ENCODE measurements around the gene SOX6.

DNA sequence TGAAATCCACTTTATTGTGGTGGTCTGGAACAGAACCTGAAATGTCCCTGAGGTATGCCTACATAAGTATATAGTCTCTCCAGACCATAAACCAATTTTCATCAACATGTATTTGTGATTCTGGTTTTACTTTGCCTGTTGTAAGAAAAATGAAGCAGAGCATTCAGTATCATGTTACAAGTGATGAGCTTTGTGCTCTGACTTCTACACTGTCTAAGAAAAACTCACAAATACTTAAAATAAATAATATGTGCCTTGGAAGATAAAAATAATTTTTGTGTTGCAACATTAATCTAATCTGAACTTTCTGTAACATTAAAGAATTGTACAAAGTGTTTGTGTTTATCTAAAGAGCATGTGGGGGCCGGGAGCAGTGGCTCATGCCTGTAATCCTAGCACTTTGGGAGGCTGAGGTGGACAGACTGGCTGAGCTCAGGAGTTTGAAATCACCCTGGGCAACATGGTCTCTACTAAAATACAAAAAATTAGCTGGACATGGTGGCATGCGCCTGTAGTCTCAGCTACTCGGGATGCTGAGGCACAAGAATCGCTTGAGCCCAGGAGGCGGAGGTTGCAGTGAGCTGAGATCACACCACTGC lies 219.5 kb downstream of the SOX6 start:
- TF ChIP-seq RAD21 (IDR thresholded peaks at IDR 0.05; ENCODE audit: low read length) (no peak), CTCF (IDR thresholded peaks at IDR 0.05) (no peak), CHD2 (IDR thresholded peaks at IDR 0.05; ENCODE audit: low read length, partially characterized antibody) (no peak), SMC3 (IDR thresholded peaks at IDR 0.05; ENCODE audit: low read depth, low read length) (no peak), PBX3 (IDR thresholded peaks at IDR 0.05) (no peak), GABPA (IDR thresholded peaks at IDR 0.05; ENCODE audit: low read depth) (no peak), RFX5 (IDR thresholded peaks at IDR 0.05; ENCODE audit: low read length) (no peak), MEF2A (IDR thresholded peaks at IDR 0.05; ENCODE audit: borderline replicate concordance, low read depth) (no peak), ELF1 (IDR thresholded peaks at IDR 0.05) (no peak), TCF12 (IDR thresholded peaks at IDR 0.05) (no peak), MXI1 (IDR thresholded peaks at IDR 0.05; ENCODE audit: low read depth, low read length) (no peak), YY1 (IDR thresholded peaks at IDR 0.05; ENCODE audit: low read depth) (no peak)
- TF ChIP-seq, protein P1, sequence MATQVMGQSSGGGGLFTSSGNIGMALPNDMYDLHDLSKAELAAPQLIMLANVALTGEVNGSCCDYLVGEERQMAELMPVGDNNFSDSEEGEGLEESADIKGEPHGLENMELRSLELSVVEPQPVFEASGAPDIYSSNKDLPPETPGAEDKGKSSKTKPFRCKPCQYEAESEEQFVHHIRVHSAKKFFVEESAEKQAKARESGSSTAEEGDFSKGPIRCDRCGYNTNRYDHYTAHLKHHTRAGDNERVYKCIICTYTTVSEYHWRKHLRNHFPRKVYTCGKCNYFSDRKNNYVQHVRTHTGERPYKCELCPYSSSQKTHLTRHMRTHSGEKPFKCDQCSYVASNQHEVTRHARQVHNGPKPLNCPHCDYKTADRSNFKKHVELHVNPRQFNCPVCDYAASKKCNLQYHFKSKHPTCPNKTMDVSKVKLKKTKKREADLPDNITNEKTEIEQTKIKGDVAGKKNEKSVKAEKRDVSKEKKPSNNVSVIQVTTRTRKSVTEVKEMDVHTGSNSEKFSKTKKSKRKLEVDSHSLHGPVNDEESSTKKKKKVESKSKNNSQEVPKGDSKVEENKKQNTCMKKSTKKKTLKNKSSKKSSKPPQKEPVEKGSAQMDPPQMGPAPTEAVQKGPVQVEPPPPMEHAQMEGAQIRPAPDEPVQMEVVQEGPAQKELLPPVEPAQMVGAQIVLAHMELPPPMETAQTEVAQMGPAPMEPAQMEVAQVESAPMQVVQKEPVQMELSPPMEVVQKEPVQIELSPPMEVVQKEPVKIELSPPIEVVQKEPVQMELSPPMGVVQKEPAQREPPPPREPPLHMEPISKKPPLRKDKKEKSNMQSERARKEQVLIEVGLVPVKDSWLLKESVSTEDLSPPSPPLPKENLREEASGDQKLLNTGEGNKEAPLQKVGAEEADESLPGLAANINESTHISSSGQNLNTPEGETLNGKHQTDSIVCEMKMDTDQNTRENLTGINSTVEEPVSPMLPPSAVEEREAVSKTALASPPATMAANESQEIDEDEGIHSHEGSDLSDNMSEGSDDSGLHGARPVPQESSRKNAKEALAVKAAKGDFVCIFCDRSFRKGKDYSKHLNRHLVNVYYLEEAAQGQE (IDR thresholded peaks at IDR 0.05; ENCODE audit: low read depth, low read length), result no peak

Data from SK-N-SH (cell line).